HT1080 (cell line): ENCODE data around the gene KDM2B. TPM values are rescaled to one million over a fixed set of nuclear protein-coding genes. Genes with fewer than 3 reads are reported as not detected.
"Not testable (repeated sequence)": the region's sequence is repeated elsewhere in the genome, so short reads cannot be mapped to it uniquely, and the experiment has no call there.

Experiments used
- DNase-seq: peaks from one replicate; pipeline ENCODE4 v3.0.0-alpha.2; 2015; ENCODE audit warnings: low read depth
- small RNA-seq: library from RNA; depleted of rRNA; stranded (forward); fragments of <200 nt; gene quantifications from one replicate; pipeline ENCODE3, GENCODE V24; 2014
- total RNA-seq: library from RNA; depleted of rRNA; stranded (reverse); fragments of >200 nt; shearing (Covaris generic); gene quantifications from 2 replicates; pipeline ENCODE4 v1.2.3, GENCODE V29; 2014; rRNA removed

Gene KDM2B
- total RNA-seq, 1 experiment from 2014 or later: 39.2 TPM

GRCh38 chr12:121391619-121392324 is 189.1 kb downstream of the KDM2B start:
- DNase-seq: no peak

GRCh38 chr12:121390856-121391255 is 190.0 kb downstream of the KDM2B start:
- no peak for DNase-seq

GRCh38 chr12:121388421-121388981 is 192.3 kb downstream of the KDM2B start:
- peak; percentile 94 for DNase-seq

- not testable (repeated sequence) for DNase-seq
Observed at GRCh38 chr12:121384891-121385290, 195.9 kb downstream of the KDM2B start.

GRCh38 chr12:121383601-121384021 is 197.2 kb downstream of the KDM2B start:
- no peak for DNase-seq

- no peak for DNase-seq
Observed at GRCh38 chr12:121379945-121380344, 200.9 kb downstream of the KDM2B start.

Small RNA genes within 50 kb of the gene (small RNA-seq; reads per million reads assigned to genes)
- not detected for gene RNU6-1004P

Other genes starting within 250 kb of the KDM2B start
- gene ANAPC5, start 228.6 kb downstream of the KDM2B start, total RNA-seq: 169 and 192 TPM in 2 replicates
- 143 and 192 TPM in 2 replicates for gene RNF34, start 180.9 kb downstream of the KDM2B start, total RNA-seq
- gene ORAI1, start 45.5 kb upstream of the KDM2B start, total RNA-seq: 18.1 and 31.8 TPM in 2 replicates
- gene MORN3, start 88.6 kb upstream of the KDM2B start, total RNA-seq: 0.08 and 0.33 TPM in 2 replicates
- gene TMEM120B, start 131.7 kb upstream of the KDM2B start, total RNA-seq: 9.6 and 12.0 TPM in 2 replicates
- gene RHOF, start 212.7 kb upstream of the KDM2B start, total RNA-seq: 31.4 and 39.9 TPM in 2 replicates
- gene SETD1B, start 223.0 kb upstream of the KDM2B start, total RNA-seq: 2.8 and 5.0 TPM in 2 replicates